ENCODE data around the gene PLEKHH1.

- no peak for TF ChIP-seq POLR2AphosphoS5 (IDR thresholded peaks at IDR 0.05)
- TF ChIP-seq CTCF (IDR thresholded peaks at IDR 0.05) = no peak
Observed at GRCh38 chr14:67609642-67610310, 76.7 kb downstream of the PLEKHH1 start.
